IPS-NIHi11 (cell line): Measurements from ENCODE around the gene TMEM178B.
A peak's percentile ranks its signal among the peaks of the same experiment; 100 is the strongest.
"Not testable (repeated sequence)": the region's sequence is repeated elsewhere in the genome, so short reads cannot be mapped to it uniquely, and the experiment has no call there.

Experiments
- DNase-seq: peaks from one replicate; pipeline ENCODE4 v3.0.0; 2012; ENCODE audit warnings: mixed read lengths, low spot score

Gene TMEM178B

GRCh38 chr7:141074162-141074991 is 513 bp downstream of the TMEM178B start:
- DNase-seq = peak; percentile 37

GRCh38 chr7:141074997-141075396 is 1.1 kb downstream of the TMEM178B start:
- no peak for DNase-seq

GRCh38 chr7:141076377-141076776 is 2.5 kb downstream of the TMEM178B start:
- DNase-seq = peak; percentile 32

- DNase-seq = no peak
Measured at GRCh38 chr7:141079219-141079618, 5.4 kb downstream of the TMEM178B start.

GRCh38 chr7:141089490-141089889 is 15.6 kb downstream of the TMEM178B start:
- DNase-seq = not testable (repeated sequence)

- no peak for DNase-seq
Measured at GRCh38 chr7:141094336-141095070, 20.6 kb downstream of the TMEM178B start.

GRCh38 chr7:141097430-141097829 is 23.6 kb downstream of the TMEM178B start:
- DNase-seq = peak; percentile 33

GRCh38 chr7:141102436-141102835 is 28.6 kb downstream of the TMEM178B start:
- no peak for DNase-seq

GRCh38 chr7:141103847-141104429 is 30.1 kb downstream of the TMEM178B start:
- DNase-seq = no peak

GRCh38 chr7:141113131-141113530 is 39.3 kb downstream of the TMEM178B start:
- no peak for DNase-seq

- no peak for DNase-seq
Measured at GRCh38 chr7:141114029-141114664, 40.3 kb downstream of the TMEM178B start.

GRCh38 chr7:141115965-141116364 is 42.1 kb downstream of the TMEM178B start:
- no peak for DNase-seq

GRCh38 chr7:141116661-141117060 is 42.8 kb downstream of the TMEM178B start:
- not testable (repeated sequence) for DNase-seq

- DNase-seq = no peak
Measured at GRCh38 chr7:141118767-141119166, 44.9 kb downstream of the TMEM178B start.

- DNase-seq = no peak
Measured at GRCh38 chr7:141119187-141119586, 45.3 kb downstream of the TMEM178B start.

- DNase-seq = no peak
Measured at GRCh38 chr7:141122736-141123135, 48.9 kb downstream of the TMEM178B start.

GRCh38 chr7:141123522-141123921 is 49.7 kb downstream of the TMEM178B start:
- no peak for DNase-seq

- no peak for DNase-seq
Measured at GRCh38 chr7:141126107-141126506, 52.2 kb downstream of the TMEM178B start.

GRCh38 chr7:141128506-141128905 is 54.6 kb downstream of the TMEM178B start:
- no peak for DNase-seq

GRCh38 chr7:141128931-141129330 is 55.1 kb downstream of the TMEM178B start:
- no peak for DNase-seq

- no peak for DNase-seq
Measured at GRCh38 chr7:141132671-141133070, 58.8 kb downstream of the TMEM178B start.

- DNase-seq = no peak
Measured at GRCh38 chr7:141133646-141134045, 59.8 kb downstream of the TMEM178B start.
